H1 (cell line): ENCODE data around the gene UBE4B. TPM values are rescaled to one million over a fixed set of nuclear protein-coding genes. Genes with fewer than 3 reads are reported as not detected.

Source experiments
- CHD2 ChIP-seq: IDR thresholded peaks from 2 replicates; pipeline ENCODE4 v1.6.1; 2012; ENCODE audit warnings: low read length, improper control_type of control experiment
- polyA plus RNA-seq, 7 experiments: library from polyadenylated mRNA; depleted of rRNA in 3 of 7; stranded (reverse) in 5 of 7; unstranded in 2 of 7; fragments of >200 nt in 5 of 7; fragments of 200-250 nt in 2 of 7; gene quantifications; 1 replicate in 5 of 7; 2 replicates in 1 of 7; 4 replicates in 1 of 7; pipeline versions ENCODE4 v1.2.1 to v1.2.3, GENCODE V29; 2011 to 2013; ENCODE audit warnings: missing spikeins in 2 of 7, mixed read lengths in 2 of 7
- total RNA-seq: library from RNA; stranded (reverse); fragmentation: NEBNext Ultra II Directional; extraction: Animal tissue kit (Norgen Biotek cat#: 25700); gene quantifications from 2 replicates; pipeline ENCODE4 v1.2.1, GENCODE V29; 2021

Gene UBE4B
- total and polyA plus RNA-seq, 2 of the 8 experiments (the other 6 are each of a cell fraction or from before 2014, with no cell fraction given): 24.5 to 90.1 TPM

GRCh38 chr1:10084045-10084444 is 51.3 kb downstream of the UBE4B start (continued):
- no peak for TF ChIP-seq CHD2
